HEK293 (cell line): ENCODE results near the gene MAP3K5.

ENCODE experiments used
- TF ChIP-seq, protein P1 (sequence below): fragments of 450-650 bp; formaldehyde crosslinking; conservative IDR thresholded peaks from 2 replicates; pipeline ENCODE4 v1.5.1; 2016; ENCODE audit warnings: low read depth, missing biosample characterization, missing genetic modification characterization
- TF ChIP-seq, protein P2 (sequence below): fragments of 450-650 bp; formaldehyde crosslinking; IDR thresholded peaks from 2 replicates; pipeline ENCODE4 v1.5.1; 2016; ENCODE audit warnings: missing biosample characterization, missing genetic modification characterization
- TF ChIP-seq, protein P3 (sequence below): fragments of 450-650 bp; formaldehyde crosslinking; IDR thresholded peaks from 2 replicates; pipeline ENCODE4 v1.5.1; 2016; ENCODE audit warnings: missing biosample characterization, missing genetic modification characterization, borderline replicate concordance

DNA sequence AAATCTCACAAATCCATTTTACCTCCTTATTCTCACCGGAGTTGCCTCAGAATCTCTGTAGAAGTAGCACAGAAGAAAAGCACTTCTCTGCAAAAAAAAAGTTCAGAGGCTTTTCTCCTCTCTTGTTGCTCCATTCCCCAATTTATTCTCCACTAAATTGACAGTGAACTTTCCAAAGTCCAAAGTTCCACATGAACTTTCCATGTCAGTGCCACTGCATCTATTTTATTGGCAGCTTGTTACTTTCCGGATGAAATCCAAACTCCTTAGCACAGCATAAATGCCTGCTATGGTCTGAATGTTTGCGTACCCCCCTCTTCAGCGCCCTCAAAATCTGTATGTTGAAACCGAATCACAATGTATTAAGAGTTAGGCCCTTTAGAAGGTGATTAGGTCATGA is 165.1 kb downstream of the MAP3K5 start:
- TF ChIP-seq, protein P1, sequence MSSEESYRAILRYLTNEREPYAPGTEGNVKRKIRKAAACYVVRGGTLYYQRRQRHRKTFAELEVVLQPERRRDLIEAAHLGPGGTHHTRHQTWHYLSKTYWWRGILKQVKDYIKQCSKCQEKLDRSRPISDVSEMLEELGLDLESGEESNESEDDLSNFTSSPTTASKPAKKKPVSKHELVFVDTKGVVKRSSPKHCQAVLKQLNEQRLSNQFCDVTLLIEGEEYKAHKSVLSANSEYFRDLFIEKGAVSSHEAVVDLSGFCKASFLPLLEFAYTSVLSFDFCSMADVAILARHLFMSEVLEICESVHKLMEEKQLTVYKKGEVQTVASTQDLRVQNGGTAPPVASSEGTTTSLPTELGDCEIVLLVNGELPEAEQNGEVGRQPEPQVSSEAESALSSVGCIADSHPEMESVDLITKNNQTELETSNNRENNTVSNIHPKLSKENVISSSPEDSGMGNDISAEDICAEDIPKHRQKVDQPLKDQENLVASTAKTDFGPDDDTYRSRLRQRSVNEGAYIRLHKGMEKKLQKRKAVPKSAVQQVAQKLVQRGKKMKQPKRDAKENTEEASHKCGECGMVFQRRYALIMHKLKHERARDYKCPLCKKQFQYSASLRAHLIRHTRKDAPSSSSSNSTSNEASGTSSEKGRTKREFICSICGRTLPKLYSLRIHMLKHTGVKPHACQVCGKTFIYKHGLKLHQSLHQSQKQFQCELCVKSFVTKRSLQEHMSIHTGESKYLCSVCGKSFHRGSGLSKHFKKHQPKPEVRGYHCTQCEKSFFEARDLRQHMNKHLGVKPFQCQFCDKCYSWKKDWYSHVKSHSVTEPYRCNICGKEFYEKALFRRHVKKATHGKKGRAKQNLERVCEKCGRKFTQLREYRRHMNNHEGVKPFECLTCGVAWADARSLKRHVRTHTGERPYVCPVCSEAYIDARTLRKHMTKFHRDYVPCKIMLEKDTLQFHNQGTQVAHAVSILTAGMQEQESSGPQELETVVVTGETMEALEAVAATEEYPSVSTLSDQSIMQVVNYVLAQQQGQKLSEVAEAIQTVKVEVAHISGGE = no peak
- TF ChIP-seq, protein P2, sequence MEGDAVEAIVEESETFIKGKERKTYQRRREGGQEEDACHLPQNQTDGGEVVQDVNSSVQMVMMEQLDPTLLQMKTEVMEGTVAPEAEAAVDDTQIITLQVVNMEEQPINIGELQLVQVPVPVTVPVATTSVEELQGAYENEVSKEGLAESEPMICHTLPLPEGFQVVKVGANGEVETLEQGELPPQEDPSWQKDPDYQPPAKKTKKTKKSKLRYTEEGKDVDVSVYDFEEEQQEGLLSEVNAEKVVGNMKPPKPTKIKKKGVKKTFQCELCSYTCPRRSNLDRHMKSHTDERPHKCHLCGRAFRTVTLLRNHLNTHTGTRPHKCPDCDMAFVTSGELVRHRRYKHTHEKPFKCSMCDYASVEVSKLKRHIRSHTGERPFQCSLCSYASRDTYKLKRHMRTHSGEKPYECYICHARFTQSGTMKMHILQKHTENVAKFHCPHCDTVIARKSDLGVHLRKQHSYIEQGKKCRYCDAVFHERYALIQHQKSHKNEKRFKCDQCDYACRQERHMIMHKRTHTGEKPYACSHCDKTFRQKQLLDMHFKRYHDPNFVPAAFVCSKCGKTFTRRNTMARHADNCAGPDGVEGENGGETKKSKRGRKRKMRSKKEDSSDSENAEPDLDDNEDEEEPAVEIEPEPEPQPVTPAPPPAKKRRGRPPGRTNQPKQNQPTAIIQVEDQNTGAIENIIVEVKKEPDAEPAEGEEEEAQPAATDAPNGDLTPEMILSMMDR (tag by site-specific recombination) = no peak
- TF ChIP-seq, protein P3, sequence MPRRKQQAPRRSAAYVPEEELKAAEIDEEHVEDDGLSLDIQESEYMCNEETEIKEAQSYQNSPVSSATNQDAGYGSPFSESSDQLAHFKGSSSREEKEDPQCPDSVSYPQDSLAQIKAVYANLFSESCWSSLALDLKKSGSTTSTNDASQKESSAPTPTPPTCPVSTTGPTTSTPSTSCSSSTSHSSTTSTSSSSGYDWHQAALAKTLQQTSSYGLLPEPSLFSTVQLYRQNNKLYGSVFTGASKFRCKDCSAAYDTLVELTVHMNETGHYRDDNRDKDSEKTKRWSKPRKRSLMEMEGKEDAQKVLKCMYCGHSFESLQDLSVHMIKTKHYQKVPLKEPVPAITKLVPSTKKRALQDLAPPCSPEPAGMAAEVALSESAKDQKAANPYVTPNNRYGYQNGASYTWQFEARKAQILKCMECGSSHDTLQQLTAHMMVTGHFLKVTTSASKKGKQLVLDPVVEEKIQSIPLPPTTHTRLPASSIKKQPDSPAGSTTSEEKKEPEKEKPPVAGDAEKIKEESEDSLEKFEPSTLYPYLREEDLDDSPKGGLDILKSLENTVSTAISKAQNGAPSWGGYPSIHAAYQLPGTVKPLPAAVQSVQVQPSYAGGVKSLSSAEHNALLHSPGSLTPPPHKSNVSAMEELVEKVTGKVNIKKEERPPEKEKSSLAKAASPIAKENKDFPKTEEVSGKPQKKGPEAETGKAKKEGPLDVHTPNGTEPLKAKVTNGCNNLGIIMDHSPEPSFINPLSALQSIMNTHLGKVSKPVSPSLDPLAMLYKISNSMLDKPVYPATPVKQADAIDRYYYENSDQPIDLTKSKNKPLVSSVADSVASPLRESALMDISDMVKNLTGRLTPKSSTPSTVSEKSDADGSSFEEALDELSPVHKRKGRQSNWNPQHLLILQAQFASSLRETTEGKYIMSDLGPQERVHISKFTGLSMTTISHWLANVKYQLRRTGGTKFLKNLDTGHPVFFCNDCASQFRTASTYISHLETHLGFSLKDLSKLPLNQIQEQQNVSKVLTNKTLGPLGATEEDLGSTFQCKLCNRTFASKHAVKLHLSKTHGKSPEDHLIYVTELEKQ (tag by site-specific recombination) = no peak
